Left colon (tissue), 2 donors: ENCODE results near the gene MOV10. TPM values are rescaled to one million over a fixed set of nuclear protein-coding genes. Genes with fewer than 3 reads are reported as not detected.

Source experiments
- total RNA-seq, 2 donors: library from RNA; stranded (reverse); fragmentation: NEBNext Ultra II Directional; extraction: Animal tissue kit (Norgen Biotek cat#: 25700); gene quantifications; one replicate each; pipeline ENCODE4 v1.2.1, GENCODE V29; 2021
- donor health status: DM: no; HTN: no; CAD: no.
- donor health status: DM: yes; HTN: yes; CAD: no.

MOV10 gene
- total RNA-seq, 2 donors from 2014 or later: 63.6 to 88.0 TPM

Other genes starting within 250 kb of the MOV10 start
- gene WNT2B, start 165.7 kb upstream of the MOV10 start, total RNA-seq: 1 to 10 TPM; 7.1 to 8.8 TPM
- 10 to 100 TPM; 15.5 to 16.1 TPM for gene ST7L, start 55.5 kb upstream of the MOV10 start, total RNA-seq
- gene CAPZA1, start 54.8 kb upstream of the MOV10 start, total RNA-seq: 100 to 1,000 TPM; 161 to 162 TPM
- 100 to 1,000 TPM; 466 to 701 TPM for gene RHOC, start 32.5 kb downstream of the MOV10 start, total RNA-seq
- gene PPM1J, start 40.7 kb downstream of the MOV10 start, total RNA-seq: 1 to 10 TPM; 1.1 to 1.2 TPM